Measurements from ENCODE around the gene CADM4. TPM values are rescaled to one million over a fixed set of nuclear protein-coding genes. Genes with fewer than 3 reads are reported as not detected.

CADM4 gene
- total RNA-seq, 1 donor from 2014 or later, result 7.1 TPM

DNA sequence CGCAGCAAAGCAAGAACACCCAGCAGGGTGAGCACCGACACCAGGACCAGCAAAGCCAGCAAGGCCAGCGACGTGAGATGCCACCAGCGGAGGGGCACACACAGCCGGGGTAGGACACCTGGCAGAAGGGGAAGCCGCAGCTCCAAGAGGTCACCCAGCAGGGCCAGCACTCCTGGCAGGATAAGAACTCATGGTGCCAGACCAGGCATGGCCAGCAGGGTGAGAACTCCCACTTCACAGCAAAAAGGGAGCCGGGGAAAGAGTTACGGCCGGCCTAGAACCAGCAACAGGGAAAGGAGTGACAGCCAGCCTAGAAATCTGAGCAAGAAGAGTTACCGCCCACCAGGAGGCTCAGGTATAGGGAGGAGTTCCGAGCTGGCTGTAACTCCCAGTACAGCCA is 27.3 kb downstream of the CADM4 start:
- Mint-ChIP-seq H3K27me3 (ENCODE audit: low read depth) (no peaks in the 10 kb centered on the region), H3K36me3 (ENCODE audit: low read depth) (peaks cover 22% of the 10 kb centered on the region), H3K27ac (ENCODE audit: unreplicated experiment) (no peak overlapping the region), H3K9me3 (ENCODE audit: low read depth) (no peaks in the 10 kb centered on the region), H3K4me1 (ENCODE audit: low read depth) (peaks cover 14% of the 10 kb centered on the region), H3K4me3 (ENCODE audit: unreplicated experiment) (no peak overlapping the region)
- TF ChIP-seq, protein P1, sequence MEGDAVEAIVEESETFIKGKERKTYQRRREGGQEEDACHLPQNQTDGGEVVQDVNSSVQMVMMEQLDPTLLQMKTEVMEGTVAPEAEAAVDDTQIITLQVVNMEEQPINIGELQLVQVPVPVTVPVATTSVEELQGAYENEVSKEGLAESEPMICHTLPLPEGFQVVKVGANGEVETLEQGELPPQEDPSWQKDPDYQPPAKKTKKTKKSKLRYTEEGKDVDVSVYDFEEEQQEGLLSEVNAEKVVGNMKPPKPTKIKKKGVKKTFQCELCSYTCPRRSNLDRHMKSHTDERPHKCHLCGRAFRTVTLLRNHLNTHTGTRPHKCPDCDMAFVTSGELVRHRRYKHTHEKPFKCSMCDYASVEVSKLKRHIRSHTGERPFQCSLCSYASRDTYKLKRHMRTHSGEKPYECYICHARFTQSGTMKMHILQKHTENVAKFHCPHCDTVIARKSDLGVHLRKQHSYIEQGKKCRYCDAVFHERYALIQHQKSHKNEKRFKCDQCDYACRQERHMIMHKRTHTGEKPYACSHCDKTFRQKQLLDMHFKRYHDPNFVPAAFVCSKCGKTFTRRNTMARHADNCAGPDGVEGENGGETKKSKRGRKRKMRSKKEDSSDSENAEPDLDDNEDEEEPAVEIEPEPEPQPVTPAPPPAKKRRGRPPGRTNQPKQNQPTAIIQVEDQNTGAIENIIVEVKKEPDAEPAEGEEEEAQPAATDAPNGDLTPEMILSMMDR (IDR thresholded peaks at IDR 0.05), result no peak
- no peak for DNase-seq (ENCODE audit: low spot score)

- DNase-seq (ENCODE audit: low spot score), result no peak
- Mint-ChIP-seq H3K27me3 (ENCODE audit: low read depth) (no peaks in the 10 kb centered on the region), H3K4me3 (ENCODE audit: unreplicated experiment) (no peak within 1 kb of the TSS)
Measured at GRCh38 chr19:43611788-43612187, 27.9 kb downstream of the CADM4 start, which contains the start of gene SRRM5. Gene SRRM5 (plus strand): TSS chr19:43612088. CDS start chr19:43612122, 34 bp downstream.

GRCh38 chr19:43610493-43610892 is 29.2 kb downstream of the CADM4 start:
- Mint-ChIP-seq H3K27me3 (ENCODE audit: low read depth) (no peaks in the 10 kb centered on the region), H3K9me3 (ENCODE audit: low read depth) (no peaks in the 10 kb centered on the region), H3K4me3 (ENCODE audit: unreplicated experiment) (no peak overlapping the region), H3K36me3 (ENCODE audit: low read depth) (peaks cover 24% of the 10 kb centered on the region), H3K4me1 (ENCODE audit: low read depth) (peaks cover 8% of the 10 kb centered on the region), H3K27ac (ENCODE audit: unreplicated experiment) (peak overlapping the region; percentile 81)
- no peak for DNase-seq (ENCODE audit: low spot score)
- TF ChIP-seq, protein P1 (IDR thresholded peaks at IDR 0.05), result no peak

More at GRCh38 chr19:43611788-43612187, 27.9 kb downstream of the CADM4 start, which contains the start of gene SRRM5:
- H3K9me3 Mint-ChIP-seq (ENCODE audit: low read depth), result no peaks in the 10 kb centered on the region
- H3K4me1 Mint-ChIP-seq (ENCODE audit: low read depth), result peaks cover 12% of the 10 kb centered on the region
- peaks cover 24% of the 10 kb centered on the region for H3K36me3 Mint-ChIP-seq (ENCODE audit: low read depth)
- TF ChIP-seq, protein P1 (IDR thresholded peaks at IDR 0.05), result no peak
- peak within 1 kb of the TSS; percentile 81 for H3K27ac Mint-ChIP-seq (ENCODE audit: unreplicated experiment)

DNA sequence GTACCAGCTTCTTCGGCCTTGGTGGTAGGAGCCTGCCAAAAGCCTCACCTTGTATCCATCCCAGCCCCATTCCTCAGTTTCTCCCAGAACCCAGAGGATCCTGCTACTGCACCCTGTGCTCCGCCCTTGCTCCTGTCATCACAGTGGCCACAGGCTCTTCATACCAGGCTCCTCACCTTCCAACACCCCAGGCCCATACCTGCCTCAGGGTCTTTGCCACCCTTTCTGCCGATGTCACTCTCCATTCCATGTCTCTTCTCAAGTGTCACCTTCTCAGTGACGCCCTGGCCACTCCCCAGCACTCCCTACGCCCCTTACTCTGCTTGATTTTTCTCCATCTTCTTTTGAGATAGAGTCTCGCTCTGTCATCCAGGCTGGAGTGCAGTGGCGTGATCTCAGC is 29.8 kb downstream of the CADM4 start:
- Mint-ChIP-seq H3K4me3 (ENCODE audit: unreplicated experiment) (no peak overlapping the region), H3K9me3 (ENCODE audit: low read depth) (no peaks in the 10 kb centered on the region), H3K27ac (ENCODE audit: unreplicated experiment) (peak overlapping the region; percentile 29), H3K27me3 (ENCODE audit: low read depth) (no peaks in the 10 kb centered on the region), H3K36me3 (ENCODE audit: low read depth) (peaks cover 24% of the 10 kb centered on the region), H3K4me1 (ENCODE audit: low read depth) (peaks cover 8% of the 10 kb centered on the region)
- no peak for DNase-seq (ENCODE audit: low spot score)
- TF ChIP-seq, protein P1 (IDR thresholded peaks at IDR 0.05), result no peak

- Mint-ChIP-seq H3K4me1 (ENCODE audit: low read depth) (peaks cover 8% of the 10 kb centered on the region), H3K27ac (ENCODE audit: unreplicated experiment) (no peak overlapping the region), H3K36me3 (ENCODE audit: low read depth) (peaks cover 12% of the 10 kb centered on the region), H3K27me3 (ENCODE audit: low read depth) (no peaks in the 10 kb centered on the region), H3K9me3 (ENCODE audit: low read depth) (no peaks in the 10 kb centered on the region), H3K4me3 (ENCODE audit: unreplicated experiment) (no peak overlapping the region)
- TF ChIP-seq, protein P1 (IDR thresholded peaks at IDR 0.05), result no peak
- DNase-seq (ENCODE audit: low spot score), result no peak
Measured at GRCh38 chr19:43607238-43608205, 32.1 kb downstream of the CADM4 start.

Measured in chondrocyte (in vitro differentiated cells).